Measurements from ENCODE around the gene PCDHB7. TPM values are rescaled to one million over a fixed set of nuclear protein-coding genes. Genes with fewer than 3 reads are reported as not detected.
"Not testable (repeated sequence)": the region's sequence is repeated elsewhere in the genome, so short reads cannot be mapped to it uniquely, and the experiment has no call there.

Gene PCDHB7
- polyA plus RNA-seq (2012; ENCODE audit: insufficient read depth, insufficient read length, low read depth), result 1.3 TPM

DNA sequence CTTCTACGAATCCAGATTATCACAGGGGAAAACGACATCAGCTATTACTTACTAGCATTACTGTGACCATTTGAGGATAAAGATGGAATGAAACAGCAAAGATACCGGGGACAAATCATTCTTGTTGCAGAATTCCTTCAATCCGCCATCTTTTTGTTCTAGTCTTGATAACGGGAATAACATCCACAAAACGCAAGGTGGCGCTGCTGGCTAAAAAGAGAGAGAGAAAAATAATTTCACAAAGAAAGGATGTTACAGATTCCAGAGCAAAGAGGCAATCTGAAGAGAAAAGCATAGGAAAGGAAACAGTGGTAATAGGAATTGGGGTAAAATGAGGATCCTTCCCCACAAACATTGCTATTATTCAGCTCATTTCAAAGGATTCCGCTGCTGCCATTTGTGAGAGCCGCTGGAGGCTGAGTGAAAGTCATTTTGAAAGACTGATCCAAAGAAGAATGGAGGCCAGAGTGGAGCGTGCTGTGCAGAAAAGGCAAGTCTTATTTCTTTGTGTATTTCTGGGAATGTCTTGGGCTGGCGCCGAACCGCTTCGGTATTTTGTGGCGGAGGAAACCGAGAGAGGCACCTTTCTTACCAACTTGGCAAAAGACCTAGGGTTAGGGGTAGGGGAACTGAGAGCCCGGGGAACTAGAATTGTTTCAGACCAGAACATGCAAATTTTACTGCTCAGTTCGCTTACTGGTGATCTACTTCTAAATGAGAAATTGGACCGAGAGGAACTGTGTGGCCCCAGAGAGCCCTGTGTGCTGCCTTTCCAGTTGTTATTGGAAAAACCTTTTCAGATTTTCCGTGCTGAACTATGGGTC lies at the start of gene PCDHB7:
TSS of gene PCDHB7 (plus strand) at position 264 of the 824 bp plus-strand sequence. CDS start at position 456, 192 bp downstream.
- TF ChIP-seq CTCF (IDR thresholded peaks at IDR 0.05; ENCODE audit: low read depth, low read length), result peak; percentile 89
- Histone ChIP-seq H3K4me1 (no peaks in the 10 kb centered on the region), H3K4me3 (ENCODE audit: low read depth, low read length) (no peak within 1 kb of the TSS; the same call in 1 of the 2 replicates), H3K36me3 (no peaks in the 10 kb centered on the region), H3K9me3 (no peaks in the 10 kb centered on the region; the same call in 1 of the 2 replicates), H3K27me3 (no peaks in the 10 kb centered on the region; the same call in none of the 2 replicates)
- DNase-seq, result peak; percentile 57

DNA sequence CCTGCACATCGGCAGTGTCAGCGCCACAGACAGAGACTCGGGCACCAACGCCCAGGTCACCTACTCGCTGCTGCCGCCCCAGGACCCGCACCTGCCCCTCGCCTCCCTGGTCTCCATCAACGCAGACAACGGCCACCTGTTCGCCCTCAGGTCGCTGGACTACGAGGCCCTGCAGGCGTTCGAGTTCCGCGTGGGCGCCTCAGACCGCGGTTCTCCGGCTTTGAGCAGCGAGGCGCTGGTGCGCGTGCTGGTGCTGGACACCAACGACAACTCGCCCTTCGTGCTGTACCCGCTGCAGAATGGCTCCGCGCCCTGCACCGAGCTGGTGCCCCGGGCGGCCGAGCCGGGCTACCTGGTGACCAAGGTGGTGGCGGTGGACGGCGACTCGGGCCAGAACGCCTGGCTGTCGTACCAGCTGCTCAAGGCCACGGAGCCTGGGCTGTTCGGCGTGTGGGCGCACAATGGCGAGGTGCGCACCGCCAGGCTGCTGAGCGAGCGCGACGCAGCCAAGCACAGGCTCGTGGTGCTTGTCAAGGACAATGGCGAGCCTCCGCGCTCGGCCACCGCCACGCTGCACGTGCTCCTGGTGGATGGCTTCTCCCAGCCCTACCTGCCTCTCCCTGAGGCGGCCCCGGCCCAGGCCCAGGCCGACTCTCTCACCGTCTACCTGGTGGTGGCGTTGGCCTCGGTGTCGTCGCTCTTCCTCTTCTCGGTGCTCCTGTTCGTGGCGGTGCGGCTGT lies 48.9 kb upstream of the PCDHB7 start:
- H3K4me1 ChIP-seq; H3K27me3 ChIP-seq; DNase-seq; H3K4me3 ChIP-seq (ENCODE audit: low read depth, low read length); H3K36me3 ChIP-seq; H3K9me3 ChIP-seq: not testable (repeated sequence)

DNA sequence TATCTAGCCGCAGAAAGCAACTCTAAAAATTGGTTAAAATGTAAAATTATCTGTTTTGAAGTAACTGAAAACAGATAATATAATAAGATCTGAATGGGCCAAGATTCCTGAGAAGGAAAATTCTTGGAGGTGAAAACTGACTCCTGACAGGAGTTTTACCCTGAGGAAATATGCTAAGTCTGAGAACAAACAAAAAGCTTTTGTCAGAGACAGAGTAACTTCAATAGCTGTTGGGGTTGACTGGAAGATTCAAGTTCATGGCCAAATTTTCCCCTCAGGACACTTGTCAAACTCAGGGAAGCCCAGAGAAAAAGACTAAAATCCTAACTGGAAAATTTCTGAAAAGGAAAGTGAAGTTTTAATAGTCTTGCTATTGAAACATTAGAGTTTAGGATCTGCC lies 45.1 kb upstream of the PCDHB7 start:
- H3K27me3 ChIP-seq, result no peaks in the 10 kb centered on the region
- no peak for DNase-seq
- no peaks in the 10 kb centered on the region for H3K36me3 ChIP-seq
- no peaks in the 10 kb centered on the region for H3K4me1 ChIP-seq
- no peak overlapping the region for H3K4me3 ChIP-seq (ENCODE audit: low read depth, low read length)
- H3K9me3 ChIP-seq, result no peaks in the 10 kb centered on the region
- no peak for TF ChIP-seq CTCF (IDR thresholded peaks at IDR 0.05; ENCODE audit: low read depth, low read length)

GRCh38 chr5:141135030-141135717 lies 37.3 kb upstream of the PCDHB7 start, which contains the start of gene PCDHB5:
TSS of gene PCDHB5 (plus strand) at chr5:141135206. CDS start at chr5:141135435, 229 bp downstream.
- peak; percentile 42 for DNase-seq

GRCh38 chr5:141135718-141136266 lies 36.7 kb upstream of the PCDHB7 start:
- Histone ChIP-seq H3K9me3 (no peaks in the 10 kb centered on the region; the same call in 1 of the 2 replicates), H3K4me1 (no peaks in the 10 kb centered on the region), H3K4me3 (ENCODE audit: low read depth, low read length) (no peak overlapping the region), H3K36me3 (no peaks in the 10 kb centered on the region), H3K27me3 (no peaks in the 10 kb centered on the region)
- TF ChIP-seq CTCF (IDR thresholded peaks at IDR 0.05; ENCODE audit: low read depth, low read length), result no peak
- DNase-seq, result no peak

More at GRCh38 chr5:141135030-141135717, 37.3 kb upstream of the PCDHB7 start, which contains the start of gene PCDHB5:
- H3K9me3 ChIP-seq, result no peaks in the 10 kb centered on the region; the same call in 1 of the 2 replicates
- no peaks in the 10 kb centered on the region for H3K36me3 ChIP-seq
- peak; percentile 54 for TF ChIP-seq CTCF (IDR thresholded peaks at IDR 0.05; ENCODE audit: low read depth, low read length)
- H3K4me1 ChIP-seq, result no peaks in the 10 kb centered on the region
- H3K27me3 ChIP-seq, result no peaks in the 10 kb centered on the region
- no peak within 1 kb of the TSS for H3K4me3 ChIP-seq (ENCODE audit: low read depth, low read length)

GRCh38 chr5:141137346-141137745 lies 35.1 kb upstream of the PCDHB7 start:
- H3K4me3 ChIP-seq (ENCODE audit: low read depth, low read length); H3K4me1 ChIP-seq; H3K36me3 ChIP-seq; H3K27me3 ChIP-seq; DNase-seq; H3K9me3 ChIP-seq: not testable (repeated sequence)

Measured in BE2C (cell line).